ENCODE measurements around the gene SARM1. TPM values are rescaled to one million over a fixed set of nuclear protein-coding genes. Genes with fewer than 3 reads are reported as not detected.

Gene SARM1
- total and polyA plus RNA-seq, 2 experiments from 2014 or later: 14.5 to 19.5 TPM

- H3K27ac ChIP-seq: peak overlapping the region; percentile 23
- WGBS (ENCODE audit: low lambda C conversion rate, missing lambda C conversion rate): 68% methylated on average over 7 of the region's 7 CpGs
- H3K79me2 ChIP-seq: no peaks in the 10 kb centered on the region
- no peak overlapping the region for H3K4me3 ChIP-seq
- no peaks in the 10 kb centered on the region for H3K9me3 ChIP-seq (ENCODE audit: low read depth)
- peak; percentile 62 for DNase-seq (ENCODE audit: low spot score)
- no peaks in the 10 kb centered on the region for H3K27me3 ChIP-seq
- TF ChIP-seq CTCF (IDR thresholded peaks at IDR 0.05; ENCODE audit: poor library complexity) (peak; percentile 38), EZH2phosphoT487 (IDR thresholded peaks at IDR 0.05; ENCODE audit: low read depth, severe bottlenecking, unreplicated experiment) (no peak), EZH2 (IDR thresholded peaks at IDR 0.05; ENCODE audit: borderline replicate concordance) (no peak)
- H3K9me2 ChIP-seq (replicated peaks; ENCODE audit: insufficient read depth): no peaks in the 10 kb centered on the region
- no peaks in the 10 kb centered on the region for H4K20me1 ChIP-seq (ENCODE audit: insufficient read depth, poor library complexity, severe bottlenecking)
- H3K4me1 ChIP-seq (ENCODE audit: insufficient read depth): peaks cover 11% of the 10 kb centered on the region
- no peak overlapping the region for H3K4me2 ChIP-seq
- no peaks in the 10 kb centered on the region for H3K36me3 ChIP-seq (replicated peaks; ENCODE audit: insufficient read depth, low read depth)
- no peak overlapping the region for H2AFZ ChIP-seq
Measured at GRCh38 chr17:28346746-28347246, 24.7 kb upstream of the SARM1 start.

- DNase-seq (ENCODE audit: low spot score): no peak
- Histone ChIP-seq H3K9me3 (ENCODE audit: low read depth) (no peaks in the 10 kb centered on the region), H3K27me3 (no peaks in the 10 kb centered on the region), H3K36me3 (replicated peaks; ENCODE audit: insufficient read depth, low read depth) (no peaks in the 10 kb centered on the region), H3K79me2 (no peaks in the 10 kb centered on the region), H3K4me1 (ENCODE audit: insufficient read depth) (peaks cover 11% of the 10 kb centered on the region), H4K20me1 (ENCODE audit: insufficient read depth, poor library complexity, severe bottlenecking) (no peaks in the 10 kb centered on the region), H3K4me3 (no peak overlapping the region), H3K4me2 (no peak overlapping the region), H3K9me2 (replicated peaks; ENCODE audit: insufficient read depth) (no peaks in the 10 kb centered on the region), H3K27ac (peak overlapping the region; percentile 23), H2AFZ (no peak overlapping the region)
- no peak for TF ChIP-seq CTCF (IDR thresholded peaks at IDR 0.05; ENCODE audit: poor library complexity)
- no peak for TF ChIP-seq EZH2phosphoT487 (IDR thresholded peaks at IDR 0.05; ENCODE audit: low read depth, severe bottlenecking, unreplicated experiment)
- no peak for TF ChIP-seq EZH2 (IDR thresholded peaks at IDR 0.05; ENCODE audit: borderline replicate concordance)
- 91% methylated on average over 8 of the region's 8 CpGs for WGBS (ENCODE audit: low lambda C conversion rate, missing lambda C conversion rate)
Measured at GRCh38 chr17:28347261-28347891, 24.1 kb upstream of the SARM1 start.

GRCh38 chr17:28348979-28349378 lies 22.5 kb upstream of the SARM1 start:
- Histone ChIP-seq H3K36me3 (replicated peaks; ENCODE audit: insufficient read depth, low read depth) (no peaks in the 10 kb centered on the region), H3K9me2 (replicated peaks; ENCODE audit: insufficient read depth) (no peaks in the 10 kb centered on the region), H2AFZ (no peak overlapping the region), H3K4me3 (no peak overlapping the region), H3K4me2 (no peak overlapping the region), H3K79me2 (no peaks in the 10 kb centered on the region), H3K4me1 (ENCODE audit: insufficient read depth) (peaks cover 11% of the 10 kb centered on the region), H3K27ac (no peak overlapping the region), H4K20me1 (ENCODE audit: insufficient read depth, poor library complexity, severe bottlenecking) (no peaks in the 10 kb centered on the region), H3K27me3 (no peaks in the 10 kb centered on the region), H3K9me3 (ENCODE audit: low read depth) (no peaks in the 10 kb centered on the region)
- 84% methylated on average over 3 of the region's 3 CpGs for WGBS (ENCODE audit: low lambda C conversion rate, missing lambda C conversion rate)
- DNase-seq (ENCODE audit: low spot score): no peak
- TF ChIP-seq EZH2phosphoT487 (IDR thresholded peaks at IDR 0.05; ENCODE audit: low read depth, severe bottlenecking, unreplicated experiment) (no peak), EZH2 (IDR thresholded peaks at IDR 0.05; ENCODE audit: borderline replicate concordance) (no peak), CTCF (IDR thresholded peaks at IDR 0.05; ENCODE audit: poor library complexity) (no peak)
